Esophagus squamous epithelium (tissue), 4 donors: ENCODE results near the gene RSPH6A.

Experiments
- CTCF ChIP-seq, 6 experiments: fragments of 450-650 bp in 4 of 6; fragments of 200-600 bp in 2 of 6; sonication (generic) in 2 of 6; IDR thresholded peaks; one replicate each; pipeline ENCODE4 v1.5.1; 2016 to 2019; ENCODE audit warnings: antibody characterized with exemption in 6 of 6, mild to moderate bottlenecking in 4 of 6, moderate library complexity in 4 of 6
- POLR2A ChIP-seq, 4 donors: fragments of 450-650 bp; IDR thresholded peaks; one replicate each; pipeline ENCODE4 v1.6.1; 2017; ENCODE audit warnings: antibody characterized with exemption in 4 of 4, mild to moderate bottlenecking in 4 of 4, moderate library complexity in 3 of 4

- no peak for TF ChIP-seq POLR2A (IDR thresholded peaks at IDR 0.05)
- no peak for TF ChIP-seq CTCF (IDR thresholded peaks at IDR 0.05)
Measured at GRCh38 chr19:45825917-45826893, 11.1 kb upstream of the RSPH6A start.
